HG03469 (cell line): Measurements from ENCODE around the gene SERPINB6.
"Not testable (repeated sequence)": the region's sequence is repeated elsewhere in the genome, so short reads cannot be mapped to it uniquely, and the experiment has no call there.

Source experiments
- ATAC-seq: cut with Tn5 transposase; IDR thresholded peaks from one replicate; pipeline ENCODE4 v1.9.1; 2021; ENCODE audit warnings: mild to moderate bottlenecking, moderate library complexity, moderate number of reproducible peaks; ENCODE audit not compliant: unreplicated experiment

SERPINB6 gene

GRCh38 chr6:2999618-3000557 is 28.5 kb upstream of the SERPINB6 start, which contains the start of gene NQO2:
TSS of gene NQO2 (plus strand) at chr6:2999894. CDS start at chr6:3006553, 6,659 bp downstream.
- ATAC-seq, result peak; percentile 38

- peak; percentile 12 for ATAC-seq
Measured at GRCh38 chr6:2998998-2999617, 27.7 kb upstream of the SERPINB6 start.

- not testable (repeated sequence) for ATAC-seq
Measured at GRCh38 chr6:2998249-2998997, 27.1 kb upstream of the SERPINB6 start.

- ATAC-seq, result no peak
Measured at GRCh38 chr6:2993755-2994317, 22.5 kb upstream of the SERPINB6 start.

GRCh38 chr6:2992330-2992979 is 21.1 kb upstream of the SERPINB6 start:
- no peak for ATAC-seq

- no peak for ATAC-seq
Measured at GRCh38 chr6:2990932-2991506, 19.7 kb upstream of the SERPINB6 start.

GRCh38 chr6:2990248-2990931 is 19.0 kb upstream of the SERPINB6 start:
- no peak for ATAC-seq

GRCh38 chr6:2989332-2990247 is 18.2 kb upstream of the SERPINB6 start:
- peak; percentile 40 for ATAC-seq

- ATAC-seq, result peak; percentile 47
Measured at GRCh38 chr6:2988426-2989331, 17.3 kb upstream of the SERPINB6 start.

- ATAC-seq, result no peak
Measured at GRCh38 chr6:2988094-2988425, 16.7 kb upstream of the SERPINB6 start.

GRCh38 chr6:2986722-2987221 is 15.4 kb upstream of the SERPINB6 start:
- no peak for ATAC-seq

GRCh38 chr6:2984738-2985406 is 13.5 kb upstream of the SERPINB6 start:
- ATAC-seq, result no peak

- ATAC-seq, result no peak
Measured at GRCh38 chr6:2982426-2983117, 11.2 kb upstream of the SERPINB6 start.

- ATAC-seq, result no peak
Measured at GRCh38 chr6:2980465-2980855, 9.1 kb upstream of the SERPINB6 start.

- no peak for ATAC-seq
Measured at GRCh38 chr6:2979819-2980464, 8.6 kb upstream of the SERPINB6 start.

GRCh38 chr6:2978923-2979322 is 7.6 kb upstream of the SERPINB6 start:
- ATAC-seq, result no peak
